ENCODE measurements around the gene EPHB2.
"Not testable (repeated sequence)": the region's sequence is repeated elsewhere in the genome, so short reads cannot be mapped to it uniquely, and the experiment has no call there.

The EPHB2 gene

DNA sequence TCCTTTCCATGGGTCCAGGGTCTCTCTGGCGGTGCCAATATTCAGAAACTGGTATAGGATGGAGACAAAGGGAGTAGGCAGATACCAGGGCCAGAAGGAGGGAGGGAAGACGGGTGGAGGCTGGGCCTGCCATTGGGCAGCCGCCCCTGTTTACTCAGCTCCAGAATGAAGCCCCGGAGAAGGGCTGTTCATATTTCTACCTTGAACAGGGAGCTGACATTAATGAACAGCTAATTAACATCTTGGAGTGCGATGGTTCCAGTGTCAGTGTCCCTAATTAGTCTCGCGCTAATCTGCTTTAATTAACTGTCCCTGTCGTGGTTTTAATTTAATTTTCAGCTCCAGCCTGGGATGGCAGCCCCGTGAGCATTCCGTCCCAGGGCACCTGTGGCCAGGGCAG is 113.8 kb downstream of the EPHB2 start:
- DNase-seq = no peak

DNA sequence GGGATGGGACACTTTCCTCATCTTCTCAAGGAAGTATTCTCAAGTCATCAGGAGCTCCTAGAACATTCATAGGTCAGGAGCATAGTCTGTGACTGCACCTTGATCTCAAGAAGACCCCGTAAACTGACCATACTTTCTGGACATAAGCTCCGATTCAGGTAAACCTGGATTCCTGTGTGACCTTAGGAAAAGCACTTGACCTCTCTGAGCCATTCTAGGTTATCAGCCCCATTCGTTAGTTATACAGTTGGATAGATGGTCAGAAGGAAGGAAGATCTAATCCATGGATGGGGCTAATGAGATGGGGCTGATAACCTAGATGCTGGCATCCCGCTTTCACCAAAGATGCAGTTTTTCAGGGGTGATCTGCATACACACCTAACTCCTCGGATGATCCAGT is 114.3 kb downstream of the EPHB2 start:
- no peak for DNase-seq

DNA sequence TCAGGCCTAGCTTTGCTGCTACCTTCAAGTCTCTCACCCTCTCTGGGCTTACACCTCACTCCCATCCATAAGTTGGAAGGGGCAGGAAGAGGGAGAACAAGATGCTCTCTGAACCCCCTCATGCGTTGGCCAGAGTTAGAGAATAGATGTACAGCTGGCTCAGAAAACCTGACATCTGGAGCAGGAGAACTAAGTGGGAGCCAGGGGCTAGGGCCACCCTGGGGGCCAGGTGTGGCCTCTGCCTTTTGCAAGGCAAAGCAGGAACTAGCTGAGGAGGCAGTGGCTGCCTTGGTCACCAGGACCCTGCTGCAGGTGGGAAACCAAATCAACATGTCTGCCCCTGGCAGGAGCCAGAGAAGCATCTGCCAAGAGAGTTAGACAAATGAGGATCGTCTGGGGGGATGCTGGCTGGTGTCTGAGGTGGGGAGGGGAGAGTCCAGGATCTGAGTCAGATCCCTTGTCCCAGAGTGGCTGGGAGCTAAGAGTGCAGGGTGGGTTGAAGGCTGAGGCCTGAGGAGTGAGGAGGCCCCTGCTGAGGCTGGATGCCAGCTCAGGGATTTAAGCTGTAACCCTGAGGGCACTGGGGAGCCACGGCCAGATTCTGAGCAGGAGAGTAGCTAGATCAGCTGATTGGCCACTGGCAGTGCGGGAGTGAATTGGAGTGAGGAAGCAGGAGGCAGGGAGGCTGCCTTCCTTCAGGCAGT is 115.0 kb downstream of the EPHB2 start:
- no peak for DNase-seq

DNA sequence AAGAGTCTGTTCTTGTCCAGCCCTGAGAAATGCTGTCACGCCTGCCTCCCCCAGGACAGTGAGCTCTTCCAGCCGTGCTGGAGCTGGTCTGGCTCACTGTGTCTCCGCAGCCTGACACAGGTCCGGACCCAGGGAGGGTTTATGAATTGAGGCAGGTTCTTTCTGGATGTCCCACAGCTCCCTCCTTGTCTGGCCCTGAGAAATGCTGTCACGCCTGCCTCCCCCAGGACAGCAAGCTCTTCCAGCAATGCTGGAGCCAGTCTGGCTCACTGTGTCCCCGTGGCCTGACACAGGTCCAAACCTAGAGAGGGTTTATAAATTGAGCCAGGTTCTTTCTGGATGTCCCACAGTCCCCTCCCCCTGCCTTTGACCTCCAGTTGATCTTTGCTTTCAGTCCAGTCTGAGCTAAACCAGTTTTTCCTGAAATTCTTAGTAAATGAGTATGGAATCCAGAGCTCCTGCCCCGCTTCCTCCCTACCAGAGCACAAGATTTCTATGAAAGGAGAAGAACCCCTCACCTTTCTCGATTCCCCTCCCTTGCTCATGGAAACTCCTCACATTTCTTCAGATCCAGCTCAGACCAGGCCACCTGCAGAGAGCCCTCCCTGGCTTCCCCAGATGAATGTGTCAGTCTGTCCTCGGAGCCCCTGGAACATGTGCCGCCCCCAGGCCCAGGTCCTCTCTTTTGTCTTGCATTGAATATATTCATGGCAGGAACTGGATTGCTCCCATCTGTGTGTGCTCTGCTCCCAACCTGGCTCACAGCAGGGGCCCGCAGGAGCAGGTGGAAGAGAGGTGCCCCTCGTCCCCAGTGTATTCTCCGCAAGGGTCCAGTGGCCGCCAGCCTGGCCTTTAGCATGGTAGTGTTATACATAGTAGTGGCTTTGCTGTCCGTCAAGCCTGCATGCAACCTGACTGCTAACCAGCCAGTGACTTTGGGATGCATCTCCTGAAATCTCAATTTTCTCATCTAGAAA is 116.3 kb downstream of the EPHB2 start:
- peak; percentile 62 for DNase-seq

DNA sequence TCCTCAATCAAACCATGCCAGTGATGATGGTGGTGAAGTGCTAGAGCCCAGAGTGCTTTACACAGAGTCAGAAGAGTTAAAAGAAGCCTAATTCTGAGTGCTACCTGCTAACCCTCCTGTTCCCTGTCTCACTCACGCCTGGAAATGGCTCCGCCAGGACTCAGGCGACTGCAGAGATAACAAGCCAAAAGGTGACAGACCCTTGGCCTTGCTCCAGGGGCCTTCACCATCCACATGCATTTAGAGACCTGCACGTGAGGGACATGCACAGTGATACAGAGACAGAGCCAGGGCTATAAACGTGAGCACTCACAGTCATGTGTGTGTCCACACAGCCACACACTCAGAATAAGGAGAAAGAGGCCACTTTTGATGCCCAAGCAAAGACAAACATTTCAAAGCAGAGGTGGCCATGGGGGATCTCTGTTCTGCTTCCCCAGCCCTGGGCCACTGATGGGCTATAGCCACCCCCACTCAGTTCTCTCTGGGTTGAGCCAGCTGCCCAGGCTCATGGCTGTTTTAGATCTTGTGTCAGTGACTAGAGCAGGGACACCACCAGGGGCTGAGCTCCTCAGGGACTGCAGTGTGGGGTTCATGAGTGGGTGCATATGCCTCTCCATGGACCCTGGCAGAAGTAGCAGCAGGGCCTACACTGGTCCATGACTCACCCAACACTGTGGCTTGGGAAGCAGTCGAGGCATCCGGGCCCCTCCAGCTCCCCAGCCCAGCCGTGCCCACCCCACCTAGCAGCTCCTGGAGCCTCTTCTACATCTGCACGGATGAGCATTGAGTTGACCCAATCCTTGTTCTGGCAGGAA is 117.2 kb downstream of the EPHB2 start:
- no peak for DNase-seq

DNA sequence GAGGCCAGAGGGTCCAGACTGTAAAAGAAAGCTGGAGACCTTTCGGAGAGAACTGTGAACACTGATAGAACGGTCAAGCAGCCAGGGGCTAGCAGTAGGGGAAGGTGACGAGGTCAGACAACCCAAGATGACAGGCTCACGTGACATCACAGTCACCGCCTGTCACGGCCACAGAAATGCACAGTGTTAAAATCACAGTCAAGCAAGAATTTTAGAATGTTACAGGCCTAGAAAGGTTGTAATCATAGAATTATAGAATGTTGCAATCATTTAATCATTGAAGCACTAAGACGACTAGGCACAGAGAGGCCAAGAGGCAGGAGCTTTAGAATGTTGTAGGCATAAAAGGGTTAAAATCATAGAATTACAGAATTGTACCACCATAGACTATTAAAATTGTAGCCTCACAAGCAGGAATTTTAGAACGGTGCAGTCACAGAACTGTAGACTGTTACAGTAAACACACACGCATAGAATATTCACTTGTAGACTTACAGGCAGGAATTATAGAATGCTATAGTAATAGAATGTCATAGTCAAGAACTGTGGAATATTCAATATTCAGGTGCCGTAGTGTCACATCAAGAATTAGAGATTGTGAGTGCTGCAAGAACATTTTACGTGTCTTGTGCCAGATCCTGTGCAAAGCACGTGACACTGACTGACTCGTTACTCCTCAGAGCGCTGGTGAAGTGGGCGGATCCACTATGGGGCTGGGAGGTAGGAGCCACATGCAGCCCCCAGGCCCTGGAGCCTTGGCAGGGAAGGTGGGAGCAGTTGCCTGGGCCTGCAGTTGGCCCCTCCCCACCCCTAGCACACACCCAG is 118.1 kb downstream of the EPHB2 start:
- DNase-seq = peak; percentile 59

DNA sequence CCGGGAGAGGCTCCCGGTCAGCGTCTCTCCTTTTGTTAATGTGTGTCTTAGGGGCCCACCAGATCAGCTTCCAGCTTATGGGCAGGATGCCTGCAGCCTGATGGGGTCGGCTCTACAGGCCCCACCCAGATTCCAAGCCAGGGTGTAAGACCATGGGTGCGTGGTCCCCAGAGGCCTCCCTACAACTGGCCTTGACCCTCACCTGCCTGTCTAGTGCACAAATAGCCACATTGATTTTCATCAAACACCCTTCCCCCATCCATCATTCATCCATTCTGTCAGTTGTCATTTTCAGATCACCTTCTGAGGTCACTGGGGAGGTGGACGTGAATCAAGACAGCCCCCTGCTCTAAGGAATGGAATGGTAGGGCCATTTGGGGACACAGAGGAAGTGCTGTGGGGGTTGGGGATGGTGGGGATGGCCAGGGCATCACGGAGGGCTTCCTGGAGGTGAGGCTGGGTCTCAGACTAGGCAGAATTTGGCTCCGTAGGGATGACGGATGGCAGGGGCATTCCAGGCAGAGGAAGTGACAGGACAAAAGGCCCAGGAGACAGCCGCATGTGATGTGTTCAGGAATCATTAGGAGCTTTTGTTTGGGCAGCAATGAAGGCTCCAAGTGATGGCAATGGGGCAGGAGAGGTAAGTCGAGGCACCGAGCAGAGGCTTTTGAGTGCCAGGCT is 118.8 kb downstream of the EPHB2 start:
- no peak for DNase-seq

DNA sequence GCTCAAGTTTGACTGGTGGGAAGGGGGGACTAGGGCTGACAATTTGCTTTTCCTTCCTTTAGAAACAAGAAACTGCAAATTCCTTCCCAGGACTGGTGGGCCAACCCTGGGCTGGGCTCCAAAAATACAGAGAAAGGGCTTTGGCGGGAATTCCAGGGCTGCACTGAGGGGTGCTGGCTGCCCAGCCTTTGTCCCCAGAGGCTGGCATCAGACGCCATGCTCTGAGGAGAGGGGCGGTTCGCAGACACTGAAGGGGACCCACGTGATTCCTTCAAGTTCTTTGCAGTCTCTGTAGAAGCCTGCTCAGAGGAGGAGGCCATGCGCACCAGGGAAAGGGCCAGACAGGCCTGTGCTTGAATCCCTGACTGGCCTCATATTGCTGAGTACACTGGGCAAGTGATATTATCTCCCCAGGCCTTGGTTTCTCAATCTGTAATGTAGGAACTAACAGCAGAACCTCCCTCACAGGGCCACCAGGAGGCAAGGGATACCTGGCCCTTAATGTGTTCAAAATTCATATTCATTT is 119.5 kb downstream of the EPHB2 start:
- no peak for DNase-seq

DNA sequence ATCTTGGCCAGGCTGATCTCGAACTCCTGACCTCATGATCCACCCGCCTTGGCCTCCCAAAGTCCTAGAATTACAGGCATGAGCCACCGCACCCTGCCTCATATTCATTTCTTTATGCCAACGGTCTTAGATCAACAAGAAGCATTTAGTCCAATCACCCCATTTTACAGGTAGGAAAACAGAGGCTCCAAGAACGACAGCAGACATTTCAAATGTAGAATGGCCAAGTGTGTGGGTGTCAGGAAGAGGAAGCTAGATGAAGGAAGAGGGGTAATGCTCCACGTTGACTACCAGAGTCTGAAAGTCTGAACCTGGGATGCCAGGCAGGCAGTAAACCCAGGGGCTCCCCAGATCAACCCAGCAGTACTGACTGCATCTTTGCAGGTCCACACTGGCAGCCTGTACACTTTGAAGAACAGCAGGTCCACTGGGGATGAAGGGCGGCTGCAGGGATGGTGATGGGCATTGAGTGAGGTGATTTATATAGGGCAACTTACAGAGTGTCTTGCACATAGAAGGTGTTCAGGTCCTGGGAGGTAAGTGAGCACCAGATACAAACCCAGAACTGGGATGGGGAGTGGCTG is 120.2 kb downstream of the EPHB2 start:
- DNase-seq = no peak

DNA sequence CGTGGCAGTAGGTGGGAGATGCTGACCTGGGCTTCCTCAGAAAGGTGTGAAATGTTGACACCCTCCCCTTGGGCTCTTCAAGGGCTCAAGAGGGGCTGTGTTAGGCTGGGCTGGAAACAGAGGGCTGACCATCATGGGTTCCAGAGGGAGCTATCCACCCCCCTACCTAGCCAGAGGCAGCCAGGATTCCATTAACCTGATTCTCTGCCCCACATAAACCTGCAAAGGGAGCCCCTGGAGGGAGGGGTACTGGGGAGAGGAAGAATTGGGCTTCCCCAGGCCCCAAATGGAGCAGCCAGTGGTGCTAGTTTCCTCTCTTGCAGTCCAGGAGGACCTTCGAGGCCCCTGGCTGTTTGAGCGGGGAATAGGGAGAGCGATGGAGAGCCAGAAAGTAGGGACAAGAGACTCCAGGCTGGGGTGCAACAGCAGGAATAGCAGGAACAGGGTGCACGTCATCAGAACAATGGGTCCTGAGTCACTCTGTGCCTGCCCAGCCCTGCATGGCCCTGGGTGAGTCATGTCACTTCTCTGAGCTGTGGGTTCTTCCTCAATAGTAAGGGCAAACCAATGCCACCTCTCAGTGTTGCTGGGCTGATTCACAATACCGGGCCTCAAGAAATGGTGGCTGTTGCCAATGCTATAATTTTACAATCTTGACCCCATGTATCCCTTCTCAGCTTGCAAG is 121.2 kb downstream of the EPHB2 start:
- DNase-seq = no peak

DNA sequence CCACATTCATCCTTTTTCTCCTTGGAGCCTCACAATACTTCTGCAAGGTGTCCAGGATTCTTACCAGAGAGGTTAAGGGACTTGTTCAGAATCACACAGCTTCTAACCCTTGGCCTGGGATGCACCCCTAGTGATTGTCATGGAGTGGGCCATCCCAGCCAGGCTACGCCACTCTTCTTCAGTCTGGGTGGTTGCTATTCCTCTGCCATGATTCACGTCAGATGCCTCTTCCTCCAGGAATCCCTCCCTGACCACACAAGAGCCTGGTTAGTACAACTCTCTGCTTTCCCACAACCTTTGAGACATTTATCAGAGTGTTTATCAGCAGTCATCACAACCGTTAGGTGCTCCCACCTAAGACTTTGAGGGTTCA is 121.8 kb downstream of the EPHB2 start:
- DNase-seq = no peak

DNA sequence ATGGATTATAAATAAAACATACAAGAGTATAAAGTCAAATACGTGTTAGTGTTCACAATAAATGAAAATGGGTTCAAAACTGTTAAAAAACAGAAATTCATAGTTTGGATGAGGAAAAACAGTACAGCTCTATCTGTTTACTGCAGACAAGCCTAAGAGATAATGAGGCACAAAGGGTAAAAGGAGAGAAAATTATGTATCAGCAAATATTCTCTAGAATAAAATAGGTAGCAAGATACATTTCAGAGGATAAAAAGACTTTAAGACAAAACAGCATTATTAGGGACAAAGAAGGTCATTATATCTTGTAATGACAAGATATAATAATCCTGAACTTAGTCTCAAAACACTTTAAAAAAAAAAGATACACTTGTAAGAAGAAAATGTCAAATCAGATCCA is 123.1 kb downstream of the EPHB2 start:
- no peak for DNase-seq

DNA sequence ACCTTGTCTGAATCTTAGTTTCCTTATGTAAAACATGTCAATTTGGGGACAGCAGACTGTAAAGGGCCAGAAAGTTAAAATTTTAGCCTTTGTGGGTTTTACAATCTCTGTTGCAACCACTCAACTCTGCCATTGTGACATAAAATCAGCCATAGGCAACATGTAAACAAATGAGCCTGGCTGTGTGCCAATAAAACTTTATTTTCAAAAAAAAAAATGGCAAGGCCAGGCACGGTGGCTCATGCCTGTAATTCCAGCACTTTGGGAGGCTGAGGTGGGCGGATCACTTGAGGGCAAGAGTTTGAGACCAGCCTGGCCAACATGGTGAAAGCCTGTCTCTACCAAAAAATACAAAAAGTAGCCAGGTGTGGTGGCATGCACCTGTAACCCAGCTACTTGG is 123.8 kb downstream of the EPHB2 start:
- not testable (repeated sequence) for DNase-seq

DNA sequence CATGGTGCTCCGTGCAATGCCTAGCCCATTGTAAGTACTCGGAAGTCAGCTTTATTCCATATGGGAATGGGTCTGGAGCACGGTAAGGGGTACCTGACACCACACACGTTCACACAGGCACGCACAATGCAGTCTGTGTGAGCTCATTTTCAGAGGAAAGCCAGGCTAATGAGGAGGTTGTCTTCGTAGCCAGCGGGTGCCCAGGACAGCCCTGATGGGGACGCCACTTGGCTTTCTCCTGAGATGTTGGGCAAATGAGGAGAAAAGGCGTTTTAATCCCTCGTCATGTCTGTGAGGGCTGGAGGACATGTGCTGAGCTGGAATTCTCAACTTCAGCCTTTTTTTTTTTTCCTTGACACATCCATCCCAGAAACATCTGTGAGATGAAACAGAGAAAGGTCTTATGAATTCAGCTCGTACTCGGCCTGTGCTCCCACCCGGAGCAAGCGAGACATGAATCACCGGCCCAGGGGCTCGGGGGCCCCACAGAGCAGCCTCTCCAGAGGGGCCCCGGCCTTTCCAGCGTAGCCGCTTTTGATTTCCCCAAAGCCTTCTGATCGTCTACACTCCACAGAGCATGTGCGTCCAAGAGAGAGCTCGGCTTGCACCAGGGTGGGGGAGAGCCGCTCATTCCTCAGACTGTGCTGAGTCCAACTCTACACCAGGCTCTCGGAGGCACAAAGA is 125.1 kb downstream of the EPHB2 start:
- DNase-seq = no peak

DNA sequence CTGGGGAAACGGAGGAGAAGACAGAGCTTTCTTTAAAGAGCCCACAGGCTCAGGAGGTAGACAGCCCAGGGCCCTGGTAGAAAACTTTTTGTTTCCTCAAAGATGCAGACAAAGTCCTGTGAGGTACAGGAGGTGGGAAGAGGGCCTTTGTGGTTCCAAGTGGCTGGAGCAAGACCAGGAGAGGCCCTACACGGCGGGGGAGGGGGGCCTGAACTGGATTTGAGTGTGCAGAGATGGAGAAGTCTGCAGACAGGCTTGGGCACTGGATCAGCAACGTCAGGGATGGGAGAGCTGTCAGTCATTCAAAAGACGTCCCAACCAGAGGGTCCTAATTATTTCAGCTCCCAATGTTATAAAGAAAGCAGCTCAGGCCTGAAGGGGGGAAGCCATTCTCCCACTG is 126.2 kb downstream of the EPHB2 start:
- no peak for DNase-seq

DNA sequence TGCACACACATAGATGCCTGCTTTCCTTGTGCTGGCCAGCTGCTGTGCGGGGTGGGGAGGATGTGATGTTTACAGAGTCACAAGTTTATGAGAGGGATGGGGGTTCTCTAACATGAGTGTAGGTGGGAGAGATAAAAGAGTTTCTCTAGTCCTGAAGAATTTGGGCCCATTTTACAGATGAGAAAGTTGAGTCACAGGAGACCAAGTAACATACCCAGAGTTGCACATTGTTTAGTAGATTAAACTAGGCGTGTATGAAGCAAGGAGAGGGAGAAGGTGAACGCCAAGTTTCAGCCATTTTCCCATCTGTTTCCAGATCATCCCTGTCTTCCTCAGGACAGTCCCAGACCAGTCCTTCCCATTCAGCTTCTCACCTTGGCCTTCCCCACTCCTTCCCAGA is 126.7 kb downstream of the EPHB2 start:
- DNase-seq = no peak

DNA sequence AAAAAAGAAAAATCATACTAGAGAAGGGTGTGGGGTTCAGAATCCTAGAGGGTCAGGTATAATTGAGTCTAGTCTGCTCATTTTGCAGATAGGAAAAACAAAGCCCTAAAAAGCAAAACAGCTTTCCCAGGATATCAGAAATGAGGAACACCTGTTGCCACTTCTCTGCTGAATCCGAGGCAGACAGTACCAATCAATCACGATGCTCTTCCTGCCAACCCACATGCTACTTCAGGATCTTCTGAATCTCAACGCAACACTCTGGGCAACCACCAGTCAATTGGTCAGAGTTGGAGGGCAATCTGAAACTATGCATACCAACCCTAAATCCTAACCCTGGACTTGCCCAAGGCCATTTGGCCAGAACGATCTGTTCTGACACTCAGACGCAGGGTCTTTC is 128.3 kb downstream of the EPHB2 start:
- no peak for DNase-seq

DNA sequence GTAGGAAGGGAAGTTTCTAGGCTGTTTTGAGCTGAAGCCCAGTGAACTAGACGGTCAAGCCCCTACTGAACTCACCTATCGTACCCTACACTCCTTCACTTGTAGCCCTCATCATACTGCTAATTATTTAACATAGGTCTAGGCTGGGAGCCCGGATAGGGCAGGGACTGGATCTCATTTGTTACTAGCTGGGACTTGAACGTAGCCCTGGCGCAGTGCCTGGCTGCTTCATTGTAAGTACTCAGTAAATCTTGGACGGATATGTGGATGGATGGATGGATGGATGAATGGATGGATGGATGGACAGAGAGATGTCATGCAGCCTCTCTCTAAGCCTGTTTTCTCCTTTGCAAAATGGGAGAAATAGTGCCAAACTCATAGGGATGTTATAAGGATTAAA is 129.2 kb downstream of the EPHB2 start:
- DNase-seq = no peak

DNA sequence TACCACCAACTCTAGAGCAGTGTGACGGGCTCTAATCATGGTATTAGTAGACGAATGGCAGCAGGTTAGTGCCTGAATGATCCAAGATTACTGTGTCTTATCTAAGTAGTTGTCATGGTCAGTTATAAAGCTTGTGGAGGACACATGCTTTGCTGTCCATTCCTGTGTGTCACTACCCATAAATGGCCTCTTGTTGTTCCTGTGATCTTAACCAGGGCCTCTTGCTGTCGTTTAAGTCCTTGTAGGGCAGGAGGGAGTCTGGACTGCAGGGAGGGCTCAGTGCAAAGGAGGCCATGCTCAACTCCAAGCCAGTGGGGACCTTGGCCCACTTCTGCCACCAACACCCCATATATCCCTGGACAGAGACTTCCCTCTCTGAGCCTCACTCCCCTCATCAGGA is 130.5 kb downstream of the EPHB2 start:
- DNase-seq = no peak

DNA sequence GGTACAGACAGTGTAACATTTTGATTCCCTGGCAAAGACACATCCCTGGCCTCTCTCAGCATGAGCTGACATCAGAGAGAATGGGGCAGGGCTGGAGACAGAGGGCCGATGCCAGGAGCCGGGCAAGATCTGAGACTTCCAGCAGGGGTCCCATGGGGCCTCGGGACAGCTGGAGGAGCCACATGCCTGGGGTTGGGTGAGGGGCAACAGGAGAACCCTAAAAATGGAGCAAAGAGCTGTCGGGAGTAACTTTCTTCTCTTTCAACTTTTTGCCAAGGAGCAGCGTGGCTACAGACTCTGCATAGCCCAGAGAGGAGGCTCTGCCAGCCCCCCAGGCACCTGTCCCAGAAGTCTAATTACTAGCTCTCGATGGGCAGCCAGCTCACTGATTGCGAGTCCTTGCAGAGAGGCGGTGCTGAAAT is 131.2 kb downstream of the EPHB2 start:
- peak; percentile 62 for DNase-seq
